ENCODE measurements around the gene DLGAP4. TPM values are rescaled to one million over a fixed set of nuclear protein-coding genes. Genes with fewer than 3 reads are reported as not detected.

DLGAP4 gene
- total RNA-seq, 1 donor from 2014 or later, result 172 TPM

DNA sequence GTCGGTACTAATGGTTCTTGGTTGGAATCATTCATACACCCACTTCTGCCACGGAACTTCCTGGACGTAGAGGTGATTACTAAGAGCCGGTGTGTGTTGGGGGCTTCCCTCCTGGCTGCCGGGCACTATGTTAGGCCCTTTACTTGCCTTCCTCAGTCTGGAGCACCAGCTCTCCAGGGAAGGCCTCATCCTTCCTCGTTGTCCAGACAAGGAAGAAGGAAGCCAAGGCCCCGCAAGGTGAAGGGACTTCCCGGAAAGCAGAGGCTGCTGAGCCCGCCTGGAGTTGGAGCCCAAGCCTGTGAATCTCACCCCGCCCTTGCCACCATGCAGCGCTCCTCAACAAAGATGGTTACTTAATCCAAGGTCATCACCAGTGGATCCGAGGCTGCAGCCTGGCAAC is 43.7 kb upstream of the DLGAP4 start:
- no peaks in the 10 kb centered on the region for H3K4me1 Mint-ChIP-seq (ENCODE audit: unreplicated experiment)
- H3K27me3 Mint-ChIP-seq (ENCODE audit: unreplicated experiment), result peaks cover 5% of the 10 kb centered on the region
- TF ChIP-seq, protein P1, sequence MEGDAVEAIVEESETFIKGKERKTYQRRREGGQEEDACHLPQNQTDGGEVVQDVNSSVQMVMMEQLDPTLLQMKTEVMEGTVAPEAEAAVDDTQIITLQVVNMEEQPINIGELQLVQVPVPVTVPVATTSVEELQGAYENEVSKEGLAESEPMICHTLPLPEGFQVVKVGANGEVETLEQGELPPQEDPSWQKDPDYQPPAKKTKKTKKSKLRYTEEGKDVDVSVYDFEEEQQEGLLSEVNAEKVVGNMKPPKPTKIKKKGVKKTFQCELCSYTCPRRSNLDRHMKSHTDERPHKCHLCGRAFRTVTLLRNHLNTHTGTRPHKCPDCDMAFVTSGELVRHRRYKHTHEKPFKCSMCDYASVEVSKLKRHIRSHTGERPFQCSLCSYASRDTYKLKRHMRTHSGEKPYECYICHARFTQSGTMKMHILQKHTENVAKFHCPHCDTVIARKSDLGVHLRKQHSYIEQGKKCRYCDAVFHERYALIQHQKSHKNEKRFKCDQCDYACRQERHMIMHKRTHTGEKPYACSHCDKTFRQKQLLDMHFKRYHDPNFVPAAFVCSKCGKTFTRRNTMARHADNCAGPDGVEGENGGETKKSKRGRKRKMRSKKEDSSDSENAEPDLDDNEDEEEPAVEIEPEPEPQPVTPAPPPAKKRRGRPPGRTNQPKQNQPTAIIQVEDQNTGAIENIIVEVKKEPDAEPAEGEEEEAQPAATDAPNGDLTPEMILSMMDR (IDR thresholded peaks at IDR 0.05; ENCODE audit: unreplicated experiment), result no peak
- H3K27ac Mint-ChIP-seq (ENCODE audit: unreplicated experiment), result no peak overlapping the region
- no peak for DNase-seq (ENCODE audit: low spot score)
- no peaks in the 10 kb centered on the region for H3K9me3 Mint-ChIP-seq (ENCODE audit: unreplicated experiment)
- no peak overlapping the region for H3K4me3 Mint-ChIP-seq (ENCODE audit: unreplicated experiment)
- H3K36me3 Mint-ChIP-seq (ENCODE audit: low read depth, unreplicated experiment), result no peaks in the 10 kb centered on the region

DNA sequence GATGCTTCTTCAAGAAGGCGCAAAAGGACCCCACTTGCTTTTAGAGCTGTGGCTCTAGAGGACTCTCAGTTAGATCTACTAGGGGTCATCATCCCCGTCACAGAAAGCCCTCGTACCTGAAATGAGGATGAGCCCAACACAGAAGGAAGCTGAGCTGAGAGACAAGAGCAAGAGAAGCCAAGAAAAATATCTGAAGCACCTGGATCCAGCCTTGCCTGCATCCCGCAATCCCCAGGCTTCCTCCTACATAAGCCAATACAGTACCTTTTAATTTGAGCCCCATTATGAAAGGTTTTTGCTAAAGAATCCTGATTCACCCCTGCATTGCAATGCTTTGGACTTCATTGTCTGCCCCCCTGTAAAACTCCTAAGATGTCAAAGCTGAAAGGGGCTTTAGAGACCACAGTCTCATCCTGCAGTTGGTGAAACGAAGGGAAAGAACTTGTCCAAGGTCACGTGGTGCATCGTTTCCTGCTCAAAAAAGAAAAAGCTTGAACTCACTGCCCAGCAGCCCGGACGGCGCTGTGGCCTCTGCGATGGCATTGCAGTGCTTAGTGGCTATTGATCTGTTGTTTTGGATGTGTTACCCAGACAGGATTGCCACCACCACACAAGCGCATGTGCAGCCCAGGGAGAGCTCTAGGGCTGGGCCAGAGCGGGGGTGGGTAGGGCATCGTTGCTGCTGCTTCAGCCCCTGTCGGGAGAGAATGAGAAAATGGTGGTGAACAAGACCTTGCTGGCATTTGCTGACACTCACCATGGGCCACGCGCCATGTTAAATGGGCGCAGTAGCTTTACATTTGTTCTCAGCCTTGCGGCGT is 41.5 kb upstream of the DLGAP4 start:
- DNase-seq (ENCODE audit: low spot score), result no peak
- H3K4me3 Mint-ChIP-seq (ENCODE audit: unreplicated experiment), result no peak overlapping the region
- peaks cover 4% of the 10 kb centered on the region for H3K4me1 Mint-ChIP-seq (ENCODE audit: unreplicated experiment)
- no peaks in the 10 kb centered on the region for H3K9me3 Mint-ChIP-seq (ENCODE audit: unreplicated experiment)
- TF ChIP-seq, protein P1 (IDR thresholded peaks at IDR 0.05; ENCODE audit: unreplicated experiment), result no peak
- no peaks in the 10 kb centered on the region for H3K36me3 Mint-ChIP-seq (ENCODE audit: low read depth, unreplicated experiment)
- no peak overlapping the region for H3K27ac Mint-ChIP-seq (ENCODE audit: unreplicated experiment)
- H3K27me3 Mint-ChIP-seq (ENCODE audit: unreplicated experiment), result peaks cover 5% of the 10 kb centered on the region

DNA sequence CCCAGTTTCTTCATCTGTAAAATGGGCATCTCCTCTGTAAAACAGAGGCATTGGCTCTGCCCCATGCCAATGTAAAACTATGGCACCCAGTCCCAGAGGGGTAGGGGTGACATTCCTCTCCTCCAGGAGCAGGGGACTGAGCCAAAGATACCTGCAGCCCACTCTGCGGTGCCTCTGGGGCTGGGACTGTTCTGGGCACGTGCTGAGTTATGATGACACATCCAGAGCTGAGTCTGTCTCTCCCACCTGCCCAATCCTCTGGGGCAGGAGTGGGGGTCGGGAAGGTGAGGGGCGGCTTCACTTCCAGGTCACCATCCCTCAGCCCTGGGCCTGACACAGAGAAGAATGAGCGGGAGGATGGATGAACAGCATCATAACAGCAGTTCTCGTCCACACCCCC is 40.0 kb upstream of the DLGAP4 start:
- no peak for DNase-seq (ENCODE audit: low spot score)
- H3K27me3 Mint-ChIP-seq (ENCODE audit: unreplicated experiment), result peaks cover 7% of the 10 kb centered on the region
- H3K36me3 Mint-ChIP-seq (ENCODE audit: low read depth, unreplicated experiment), result no peaks in the 10 kb centered on the region
- peaks cover 13% of the 10 kb centered on the region for H3K4me1 Mint-ChIP-seq (ENCODE audit: unreplicated experiment)
- H3K4me3 Mint-ChIP-seq (ENCODE audit: unreplicated experiment), result no peak overlapping the region
- no peak overlapping the region for H3K27ac Mint-ChIP-seq (ENCODE audit: unreplicated experiment)
- H3K9me3 Mint-ChIP-seq (ENCODE audit: unreplicated experiment), result no peaks in the 10 kb centered on the region
- TF ChIP-seq, protein P1 (IDR thresholded peaks at IDR 0.05; ENCODE audit: unreplicated experiment), result no peak

DNA sequence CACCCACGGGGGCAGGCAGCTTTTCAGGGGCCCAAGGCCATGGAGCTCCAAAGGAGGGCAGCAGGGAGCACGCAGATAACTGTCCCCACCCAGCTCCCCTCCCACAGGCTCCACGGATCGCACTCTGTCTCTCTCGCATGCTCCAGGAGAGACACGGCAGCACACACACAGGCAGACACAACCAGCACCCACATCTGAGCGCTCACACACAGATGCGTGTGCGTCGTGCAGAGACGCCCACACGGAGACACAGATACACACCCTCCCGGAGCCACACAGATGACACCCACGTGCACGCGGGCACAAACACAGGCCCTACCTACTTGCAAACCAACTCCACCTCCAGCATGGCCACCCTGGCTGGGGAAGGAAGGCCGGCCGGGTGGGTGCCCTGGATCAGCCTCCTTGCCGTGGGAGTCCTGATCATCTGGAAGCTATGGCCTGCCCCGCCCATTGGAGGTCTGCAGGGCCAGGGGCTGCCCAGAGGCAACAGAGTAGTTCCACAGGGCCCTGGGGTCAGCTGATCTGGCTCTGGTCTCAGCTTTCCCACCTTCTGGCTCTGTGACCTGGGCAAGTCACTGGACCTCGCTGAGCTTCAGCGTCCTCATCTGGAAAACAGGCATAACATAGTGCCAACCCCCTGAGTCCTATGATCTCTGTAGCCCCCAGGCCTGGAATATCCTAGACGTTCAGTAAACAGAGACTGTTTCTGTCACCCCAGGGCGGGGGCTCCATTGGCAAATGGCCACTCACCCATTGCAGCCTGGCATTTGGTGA is 38.3 kb upstream of the DLGAP4 start:
- Mint-ChIP-seq H3K9me3 (ENCODE audit: unreplicated experiment) (no peaks in the 10 kb centered on the region), H3K27ac (ENCODE audit: unreplicated experiment) (no peak overlapping the region)

More for the DNA sequence above, 38.3 kb upstream of the DLGAP4 start:
- no peak overlapping the region for H3K4me3 Mint-ChIP-seq (ENCODE audit: unreplicated experiment)
- H3K27me3 Mint-ChIP-seq (ENCODE audit: unreplicated experiment), result peaks cover 4% of the 10 kb centered on the region
- TF ChIP-seq, protein P1 (IDR thresholded peaks at IDR 0.05; ENCODE audit: unreplicated experiment), result no peak
- DNase-seq (ENCODE audit: low spot score), result no peak
- H3K36me3 Mint-ChIP-seq (ENCODE audit: low read depth, unreplicated experiment), result no peaks in the 10 kb centered on the region
- H3K4me1 Mint-ChIP-seq (ENCODE audit: unreplicated experiment), result peaks cover 19% of the 10 kb centered on the region

All from endothelial cell (in vitro differentiated cells).